Esophagus muscularis mucosa (tissue), 4 donors: ENCODE measurements around the gene SULT1B1. TPM values are rescaled to one million over a fixed set of nuclear protein-coding genes. Genes with fewer than 3 reads are reported as not detected.

Experiments
- DNase-seq: peaks from one replicate; pipeline ENCODE4 v3.0.0-alpha.2; 2017; ENCODE audit errors: extremely low spot score
- H3K27ac ChIP-seq, 4 donors: fragments of 200-600 bp; sonication (generic); replicated peaks in 1 of 4; 1 replicate in 3 of 4; 2 replicates in 1 of 4; pipeline ENCODE4 v1.5.1; 2016 to 2019; ENCODE audit warnings: mild to moderate bottlenecking in 1 of 4
- H3K27me3 ChIP-seq, 4 donors: fragments of 200-600 bp; sonication (generic); one replicate each; pipeline versions ENCODE4 v1.5.1 to v1.6.0; 2016 to 2019
- H3K36me3 ChIP-seq, 4 donors: fragments of 200-600 bp; sonication (generic); one replicate each; pipeline ENCODE4 v1.5.1; 2016 to 2019
- H3K4me1 ChIP-seq, 4 donors: fragments of 200-600 bp; sonication (generic); one replicate each; pipeline ENCODE4 v1.5.1; 2016 to 2019
- H3K4me3 ChIP-seq, 4 donors: fragments of 200-600 bp; sonication (generic); 1 replicate in 2 of 4; 2 replicates in 2 of 4; pipeline ENCODE4 v1.5.1; 2016 to 2019; ENCODE audit warnings: mild to moderate bottlenecking in 4 of 4, moderate library complexity in 1 of 4
- H3K9me3 ChIP-seq, 4 donors: fragments of 200-600 bp; sonication (generic); 1 replicate in 3 of 4; 2 replicates in 1 of 4; pipeline ENCODE4 v1.5.1; 2016 to 2019
- EP300 ChIP-seq: sonication (generic); formaldehyde crosslinking; IDR thresholded peaks from one replicate; pipeline ENCODE4 v1.6.1; 2017; ENCODE audit warnings: antibody characterized with exemption
- POLR2A ChIP-seq: fragments of 450-650 bp; IDR thresholded peaks from one replicate; pipeline ENCODE4 v1.6.1; 2017; ENCODE audit warnings: antibody characterized with exemption, moderate library complexity, mild to moderate bottlenecking, low read depth
- POLR2AphosphoS5 ChIP-seq, 2 donors: sonication (generic); formaldehyde crosslinking; IDR thresholded peaks; one replicate each; pipeline ENCODE4 v1.6.1; 2017; ENCODE audit warnings: antibody characterized with exemption in 2 of 2
- WGBS: methylation state at CpG from one replicate; pipeline ENCODE4 v1.1.5; 2018; 5-methylcytosine and 5-hydroxymethylcytosine counted together
- intact Hi-C: fragments of 100-400 bp; cut with DNase I; formaldehyde crosslinking; loops from one replicate; pipeline ENCODE4 v1.15.1; 2023
- total RNA-seq, 4 donors: library from RNA; depleted of rRNA; stranded (reverse); fragments of >200 nt; gene quantifications; one replicate each; pipeline versions ENCODE4 v1.1.0 to v1.2.1, GENCODE V29; 2016
- TF ChIP-seq, protein P1 (sequence below), 3 experiments: fragments of 200-600 bp in 2 of 3; fragments of 450-650 bp in 1 of 3; sonication (generic) in 2 of 3; IDR thresholded peaks; one replicate each; pipeline ENCODE4 v1.5.1; 2017 to 2019; ENCODE audit warnings: antibody characterized with exemption in 3 of 3, mild to moderate bottlenecking in 2 of 3, moderate library complexity in 1 of 3

Gene SULT1B1
- total RNA-seq, 4 donors from 2014 or later = 0.34 to 0.99 (median 0.47) TPM

DNA sequence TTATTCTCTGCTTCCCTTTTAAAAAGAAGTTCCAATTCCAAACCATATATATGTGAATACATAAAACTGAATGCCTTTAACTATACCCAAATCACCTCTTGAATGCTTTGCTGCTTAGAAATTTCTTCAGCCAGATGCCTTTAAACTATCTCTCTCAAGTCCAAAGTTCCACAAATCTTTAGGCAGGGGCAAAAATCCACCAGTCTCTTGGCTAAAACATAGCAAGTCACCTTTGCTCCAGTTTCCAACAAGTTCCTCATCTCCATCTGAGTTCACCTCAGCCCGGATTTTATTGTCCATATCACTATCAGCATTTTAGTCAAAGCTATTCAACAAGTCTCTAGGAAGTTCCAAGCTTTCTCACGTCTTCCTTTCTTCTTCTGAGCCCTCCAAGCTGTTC is 49.8 kb downstream of the SULT1B1 start:
- no peak overlapping the region for H3K4me3 ChIP-seq
- no peaks in the 10 kb centered on the region for H3K27me3 ChIP-seq
- H3K4me1 ChIP-seq = no peaks in the 10 kb centered on the region
- intact Hi-C loops = no loop called here
- no peak overlapping the region for H3K27ac ChIP-seq
- DNase-seq = no peak
- WGBS = 91% methylated on average over 2 of the region's 2 CpGs
- no peaks in the 10 kb centered on the region for H3K36me3 ChIP-seq
- H3K9me3 ChIP-seq = no peaks in the 10 kb centered on the region
- TF ChIP-seq, protein P1, sequence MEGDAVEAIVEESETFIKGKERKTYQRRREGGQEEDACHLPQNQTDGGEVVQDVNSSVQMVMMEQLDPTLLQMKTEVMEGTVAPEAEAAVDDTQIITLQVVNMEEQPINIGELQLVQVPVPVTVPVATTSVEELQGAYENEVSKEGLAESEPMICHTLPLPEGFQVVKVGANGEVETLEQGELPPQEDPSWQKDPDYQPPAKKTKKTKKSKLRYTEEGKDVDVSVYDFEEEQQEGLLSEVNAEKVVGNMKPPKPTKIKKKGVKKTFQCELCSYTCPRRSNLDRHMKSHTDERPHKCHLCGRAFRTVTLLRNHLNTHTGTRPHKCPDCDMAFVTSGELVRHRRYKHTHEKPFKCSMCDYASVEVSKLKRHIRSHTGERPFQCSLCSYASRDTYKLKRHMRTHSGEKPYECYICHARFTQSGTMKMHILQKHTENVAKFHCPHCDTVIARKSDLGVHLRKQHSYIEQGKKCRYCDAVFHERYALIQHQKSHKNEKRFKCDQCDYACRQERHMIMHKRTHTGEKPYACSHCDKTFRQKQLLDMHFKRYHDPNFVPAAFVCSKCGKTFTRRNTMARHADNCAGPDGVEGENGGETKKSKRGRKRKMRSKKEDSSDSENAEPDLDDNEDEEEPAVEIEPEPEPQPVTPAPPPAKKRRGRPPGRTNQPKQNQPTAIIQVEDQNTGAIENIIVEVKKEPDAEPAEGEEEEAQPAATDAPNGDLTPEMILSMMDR (IDR thresholded peaks at IDR 0.05) = no peak
- TF ChIP-seq POLR2A (no peak), EP300 (no peak), POLR2AphosphoS5 (IDR thresholded peaks at IDR 0.05) (no peak)

- no peak for DNase-seq
- 86% methylated on average over 1 of the region's 1 CpG for WGBS
- Histone ChIP-seq H3K9me3 (no peaks in the 10 kb centered on the region), H3K4me1 (no peaks in the 10 kb centered on the region), H3K4me3 (no peak overlapping the region), H3K27me3 (no peaks in the 10 kb centered on the region), H3K36me3 (no peaks in the 10 kb centered on the region), H3K27ac (no peak overlapping the region)
- intact Hi-C loops = no loop called here
- TF ChIP-seq, protein P1 (IDR thresholded peaks at IDR 0.05) = no peak
- no peak for TF ChIP-seq POLR2AphosphoS5 (IDR thresholded peaks at IDR 0.05)
- no peak for TF ChIP-seq POLR2A
- TF ChIP-seq EP300 = no peak
These were observed 52.2 kb downstream of the SULT1B1 start for GRCh38 chr4:69708211-69708610.

DNA sequence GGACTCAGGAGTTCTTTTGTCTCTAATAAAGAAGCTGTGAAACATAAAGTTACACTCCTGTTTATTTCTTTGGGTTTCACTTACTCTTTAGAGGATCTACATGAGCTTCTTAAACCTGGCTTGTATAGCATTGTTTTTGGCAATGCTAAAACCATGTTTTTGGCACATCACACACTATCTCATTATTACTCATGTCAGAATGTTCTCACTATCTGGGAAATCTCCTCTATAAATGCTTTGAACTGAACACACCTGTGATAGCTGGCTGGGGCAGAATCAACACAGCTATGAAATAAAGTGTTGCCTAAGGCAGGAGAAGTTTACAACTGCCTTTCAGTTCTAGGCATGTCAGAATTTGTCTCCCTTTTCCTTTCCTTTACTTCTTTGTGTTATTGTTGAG is 52.6 kb downstream of the SULT1B1 start:
- intact Hi-C loops = no loop called here
- Histone ChIP-seq H3K9me3 (no peaks in the 10 kb centered on the region), H3K4me3 (no peak overlapping the region), H3K36me3 (no peaks in the 10 kb centered on the region), H3K27me3 (no peaks in the 10 kb centered on the region), H3K4me1 (no peaks in the 10 kb centered on the region), H3K27ac (no peak overlapping the region)
- DNase-seq = no peak
- TF ChIP-seq EP300 (no peak), POLR2A (no peak), POLR2AphosphoS5 (IDR thresholded peaks at IDR 0.05) (no peak)
- TF ChIP-seq, protein P1 (IDR thresholded peaks at IDR 0.05) = no peak

DNA sequence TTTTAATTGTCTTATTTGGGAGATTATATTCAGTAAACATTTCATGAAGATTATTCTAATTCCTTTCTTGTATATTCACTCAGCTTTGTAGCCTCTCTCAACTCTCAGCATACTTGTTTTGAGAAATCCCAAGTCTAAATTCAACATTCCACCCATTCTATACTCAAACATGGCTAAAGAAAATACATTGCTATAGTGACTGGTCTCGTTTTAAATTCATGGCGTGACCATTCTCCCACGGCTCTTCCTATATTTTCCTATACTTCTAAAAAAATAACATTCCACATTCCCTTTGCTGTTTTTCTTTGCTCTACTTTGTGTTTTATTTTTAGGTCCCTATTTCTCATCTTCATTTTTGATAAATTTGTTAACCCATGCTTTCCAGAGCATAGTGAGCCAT is 58.2 kb downstream of the SULT1B1 start:
- H3K4me3 ChIP-seq = no peak overlapping the region
- intact Hi-C loops = no loop called here
- no peaks in the 10 kb centered on the region for H3K27me3 ChIP-seq
- H3K4me1 ChIP-seq = no peaks in the 10 kb centered on the region
- H3K36me3 ChIP-seq = no peaks in the 10 kb centered on the region
- TF ChIP-seq, protein P1 (IDR thresholded peaks at IDR 0.05) = no peak
- TF ChIP-seq POLR2A (no peak), POLR2AphosphoS5 (IDR thresholded peaks at IDR 0.05) (no peak), EP300 (no peak)
- no peak overlapping the region for H3K27ac ChIP-seq
- 83% methylated on average over 3 of the region's 3 CpGs for WGBS
- H3K9me3 ChIP-seq = peaks cover 0 to 7% (median 3%) of the 10 kb centered on the region in 4 donors
- no peak for DNase-seq

DNA sequence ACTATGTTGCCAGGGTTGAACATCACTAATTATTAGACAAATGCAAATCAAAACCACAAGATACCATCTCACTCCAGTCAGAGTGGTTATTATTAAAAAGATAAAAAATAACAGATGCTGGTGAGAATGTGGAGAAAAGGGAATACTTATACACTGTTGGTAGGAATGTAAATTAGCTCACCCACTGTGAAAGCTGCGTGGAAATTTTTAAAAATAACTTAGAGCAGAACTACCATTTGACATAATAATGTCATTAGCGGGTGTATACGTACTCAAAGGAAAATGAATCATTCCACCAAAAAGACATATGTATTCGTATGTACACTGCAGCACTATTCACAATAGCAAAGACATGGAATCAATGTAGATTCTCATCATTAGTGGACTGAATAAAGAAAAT is 58.7 kb downstream of the SULT1B1 start:
- H3K36me3 ChIP-seq = no peaks in the 10 kb centered on the region
- DNase-seq = no peak
- no peak for TF ChIP-seq POLR2AphosphoS5 (IDR thresholded peaks at IDR 0.05)
- no peak for TF ChIP-seq EP300
- TF ChIP-seq, protein P1 (IDR thresholded peaks at IDR 0.05) = no peak
- no peak for TF ChIP-seq POLR2A
- H3K9me3 ChIP-seq = peaks cover 0 to 7% (median 3%) of the 10 kb centered on the region in 4 donors
- intact Hi-C loops = no loop called here
- H3K27me3 ChIP-seq = no peaks in the 10 kb centered on the region
- no peak overlapping the region for H3K27ac ChIP-seq
- H3K4me3 ChIP-seq = no peak overlapping the region
- H3K4me1 ChIP-seq = no peaks in the 10 kb centered on the region
- 79% methylated on average over 4 of the region's 4 CpGs for WGBS
